HG02943 (cell line): ENCODE results near the gene SEC11C.
"Not testable (repeated sequence)": the region's sequence is repeated elsewhere in the genome, so short reads cannot be mapped to it uniquely, and the experiment has no call there.

ENCODE experiments used
- ATAC-seq: cut with Tn5 transposase; IDR thresholded peaks from one replicate; pipeline ENCODE4 v1.9.1; 2021; ENCODE audit warnings: mild to moderate bottlenecking, low read depth, moderate library complexity; ENCODE audit not compliant: unreplicated experiment

The SEC11C gene

GRCh38 chr18:59139615-59140301 lies at the start of gene SEC11C:
Gene SEC11C, plus strand, starts transcription at chr18:59139884. Its CDS starts 65 bp downstream, at chr18:59139949.
- peak; percentile 87 for ATAC-seq

DNA sequence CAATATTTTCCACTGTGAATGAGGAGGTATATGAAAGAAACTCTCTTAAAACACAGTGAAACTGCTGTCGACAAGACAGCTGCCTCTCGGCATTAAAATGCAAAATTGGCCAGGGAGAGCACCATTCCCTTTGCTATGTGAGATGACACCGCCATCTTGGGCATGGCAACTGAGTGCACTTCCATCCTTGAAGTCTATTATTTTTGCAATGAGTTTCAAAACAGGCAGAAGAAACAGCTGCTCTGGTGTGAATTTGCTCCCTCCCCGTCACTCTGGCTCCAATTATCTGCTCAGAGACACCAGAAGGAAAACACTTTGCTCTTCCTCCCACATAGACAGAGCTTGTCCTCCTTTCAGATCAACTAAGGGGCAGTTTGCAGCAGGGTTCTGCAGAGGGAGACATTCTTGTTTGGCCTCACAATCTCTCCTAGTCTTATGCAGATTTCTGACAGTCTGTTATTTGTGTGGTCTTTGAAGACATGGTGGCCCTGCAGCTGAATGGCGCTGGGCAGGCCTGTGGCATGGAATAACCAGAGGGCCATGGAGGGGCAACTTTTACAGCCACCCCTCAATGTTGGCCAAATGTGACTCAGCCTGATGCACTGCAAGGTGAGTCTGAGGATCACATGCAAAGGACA lies 48.6 kb upstream of the SEC11C start:
- ATAC-seq = no peak

GRCh38 chr18:59093668-59094067 lies 46.0 kb upstream of the SEC11C start:
- no peak for ATAC-seq

- no peak for ATAC-seq
These were observed 45.1 kb upstream of the SEC11C start for GRCh38 chr18:59094569-59094968.

GRCh38 chr18:59096098-59096789 lies 43.4 kb upstream of the SEC11C start:
- no peak for ATAC-seq

- no peak for ATAC-seq
These were observed 37.8 kb upstream of the SEC11C start for GRCh38 chr18:59101830-59102414.

DNA sequence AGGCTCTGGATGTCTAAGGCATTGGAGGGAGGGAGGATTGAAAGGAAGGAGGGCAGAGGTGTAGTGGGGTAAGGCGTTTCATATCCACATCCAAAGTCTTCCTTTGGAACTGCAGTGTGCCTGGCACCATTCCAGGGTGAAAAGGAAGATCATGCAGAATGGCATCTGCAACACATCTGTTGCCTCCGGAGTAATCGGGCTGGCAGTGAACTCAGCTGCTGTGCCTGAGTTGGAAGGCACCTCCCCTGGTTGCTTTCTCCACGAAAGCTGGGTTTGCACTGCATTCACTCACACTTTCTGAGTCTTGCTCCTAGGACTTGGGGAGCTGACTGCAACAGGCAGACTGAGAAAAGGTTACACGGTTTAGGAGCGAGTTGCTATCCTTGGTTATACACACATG lies 30.3 kb upstream of the SEC11C start:
- ATAC-seq = no peak

DNA sequence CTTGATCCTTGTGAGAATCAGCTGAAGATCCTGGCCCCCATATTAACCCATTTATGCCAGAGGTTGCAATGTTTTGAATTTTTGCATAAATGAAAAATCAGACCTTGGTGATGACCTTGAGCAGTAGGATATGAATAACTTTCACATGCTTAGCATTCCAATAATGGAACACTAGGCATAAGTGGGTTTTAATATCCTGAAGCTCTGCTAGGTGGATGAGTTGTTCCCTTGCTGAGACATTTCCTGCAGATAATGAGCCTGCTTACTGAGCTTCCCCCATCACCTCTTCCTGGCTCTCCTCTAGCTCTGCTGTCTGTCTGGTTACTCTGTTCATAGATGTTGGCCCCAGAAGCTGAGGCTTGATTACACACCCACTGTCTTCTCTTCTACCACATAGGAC lies 25.5 kb upstream of the SEC11C start:
- ATAC-seq = no peak

GRCh38 chr18:59123588-59124369 lies 15.9 kb upstream of the SEC11C start:
- no peak for ATAC-seq

DNA sequence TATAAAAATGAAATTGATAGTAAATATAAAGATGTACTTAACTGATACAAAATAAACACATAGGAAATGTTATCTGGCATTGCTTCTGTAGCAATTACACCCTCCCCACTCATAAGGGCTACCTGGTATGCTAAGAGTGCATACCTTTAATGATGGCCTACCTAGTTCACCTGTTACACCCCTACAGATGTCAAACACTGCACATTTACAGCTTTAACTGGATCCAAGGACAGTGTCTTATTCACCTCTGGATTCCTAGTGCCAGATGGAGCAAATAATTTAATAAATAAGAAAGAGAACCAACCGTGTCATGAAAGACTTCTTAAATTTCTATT lies 15.3 kb upstream of the SEC11C start:
- no peak for ATAC-seq

GRCh38 chr18:59127047-59127446 lies 12.6 kb upstream of the SEC11C start:
- no peak for ATAC-seq

DNA sequence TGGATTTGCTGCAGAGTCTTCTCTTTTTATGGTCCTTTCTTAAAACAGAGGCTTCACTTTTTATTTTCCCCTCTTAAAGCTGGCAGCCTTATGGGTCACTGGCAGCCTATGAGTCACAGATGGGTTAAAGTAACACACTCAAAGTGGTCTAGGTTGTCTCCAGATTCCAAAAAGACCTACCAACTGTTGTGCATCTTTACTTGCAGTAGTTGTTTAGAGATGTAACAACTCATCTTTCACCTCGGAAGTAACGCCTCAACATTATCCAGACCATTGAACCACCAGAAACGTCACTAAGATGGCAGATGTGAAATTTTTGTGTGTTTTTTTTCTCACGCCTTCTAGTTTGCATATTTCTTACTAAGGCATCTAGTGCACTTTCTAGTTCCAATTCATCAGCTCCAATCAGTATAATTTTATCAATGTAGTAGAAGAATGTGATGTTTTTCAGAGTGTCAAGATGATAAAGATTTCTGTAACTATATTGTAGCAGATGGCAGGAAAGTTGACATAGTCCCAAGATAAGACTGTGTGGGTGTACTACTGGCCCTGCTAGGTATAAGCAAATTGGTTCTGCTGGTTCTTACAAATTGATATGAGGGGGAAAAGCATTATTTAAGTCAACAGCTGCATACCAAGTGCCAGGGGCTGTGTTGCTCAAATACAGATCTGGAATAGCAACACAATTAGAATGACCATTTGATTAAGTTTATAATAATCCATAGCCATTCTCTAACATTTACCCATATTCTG lies 9.6 kb upstream of the SEC11C start:
- ATAC-seq = no peak

DNA sequence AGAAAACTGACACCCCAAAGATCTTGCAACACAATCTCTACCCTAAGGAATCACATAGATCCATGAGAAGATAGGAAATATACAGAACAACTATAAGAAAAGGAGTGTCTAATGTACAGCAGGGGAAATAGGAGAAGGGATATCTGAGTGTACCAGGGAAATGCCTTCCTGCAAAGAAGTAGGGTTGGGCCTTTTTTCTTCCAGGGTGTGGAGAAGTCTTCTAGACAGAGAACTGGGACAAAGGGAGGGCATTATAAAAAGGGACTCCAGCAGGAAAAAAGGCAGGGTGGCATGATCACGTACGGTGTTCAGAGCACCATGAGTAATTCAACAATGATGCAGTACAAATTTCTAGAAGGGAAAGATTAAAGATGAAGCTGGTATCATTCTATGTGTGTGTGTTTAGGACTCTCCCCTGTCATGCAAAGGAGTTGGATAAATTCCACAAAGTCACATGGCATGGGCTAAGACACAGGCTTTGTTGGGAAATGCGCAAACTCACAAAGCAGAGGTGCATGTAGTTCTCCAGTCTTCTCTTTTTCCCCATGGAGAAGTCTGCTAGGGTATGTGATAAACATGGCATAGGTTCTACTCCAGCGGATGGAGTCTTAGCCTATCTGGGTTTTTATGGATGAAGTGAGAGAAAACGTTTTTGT lies 6.7 kb upstream of the SEC11C start:
- no peak for ATAC-seq

DNA sequence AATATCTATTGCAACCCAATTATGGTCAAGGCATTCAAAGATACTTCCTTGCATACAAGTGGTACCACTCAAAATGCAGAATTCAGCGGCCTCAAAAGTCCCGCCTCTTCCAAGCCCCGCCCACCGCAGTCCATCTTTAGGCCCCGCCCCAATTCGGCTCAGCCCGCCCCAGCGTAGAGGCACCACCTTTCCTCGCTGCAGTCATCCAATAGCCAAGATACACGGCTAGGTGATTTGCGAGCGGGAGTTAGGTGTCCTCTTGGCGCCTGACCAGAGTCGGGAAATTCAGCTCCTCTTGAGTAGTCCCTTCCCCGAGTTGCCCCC lies 431 bp upstream of the SEC11C start:
- peak; percentile 79 for ATAC-seq

GRCh38 chr18:59140302-59140885 lies 710 bp downstream of the SEC11C start:
- ATAC-seq = peak; percentile 3

DNA sequence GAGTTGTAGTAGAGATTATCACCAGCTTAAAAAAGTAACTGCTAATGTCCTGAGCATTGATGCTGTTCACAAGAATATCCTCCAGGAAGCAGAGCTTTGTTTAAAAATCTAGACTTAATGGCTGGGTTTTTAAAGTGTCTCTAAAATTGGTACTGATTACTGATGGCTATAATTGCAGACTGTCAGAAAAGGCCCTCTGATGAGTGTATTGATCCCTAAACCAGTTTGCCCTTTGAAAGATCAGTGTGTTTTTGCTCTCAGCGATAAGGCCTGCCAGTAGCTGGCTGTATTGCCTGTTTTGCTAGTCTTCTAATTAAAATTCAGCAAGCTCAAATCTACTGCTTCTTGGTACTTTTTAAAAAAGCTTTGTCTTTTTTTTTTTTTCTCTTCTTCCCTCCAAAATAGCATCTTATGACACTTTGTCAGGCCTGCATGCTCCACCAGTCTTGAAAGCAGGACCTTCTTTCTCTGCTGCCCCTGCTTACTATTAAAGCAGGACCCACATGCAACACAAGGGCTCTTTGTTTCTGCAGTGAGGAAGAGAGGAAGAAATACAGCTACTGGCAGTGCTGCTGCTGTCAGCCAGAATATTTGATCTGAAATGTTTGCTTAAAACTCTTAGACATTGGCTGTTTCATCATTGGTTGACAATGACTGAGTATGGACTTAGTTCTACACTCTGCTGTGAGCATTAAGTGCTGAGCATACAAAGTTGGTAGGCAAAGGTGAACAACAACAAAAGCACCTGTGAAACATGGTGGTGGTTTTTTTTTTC lies 1.8 kb downstream of the SEC11C start:
- ATAC-seq = no peak

GRCh38 chr18:59142274-59142673 lies 2.6 kb downstream of the SEC11C start:
- no peak for ATAC-seq

DNA sequence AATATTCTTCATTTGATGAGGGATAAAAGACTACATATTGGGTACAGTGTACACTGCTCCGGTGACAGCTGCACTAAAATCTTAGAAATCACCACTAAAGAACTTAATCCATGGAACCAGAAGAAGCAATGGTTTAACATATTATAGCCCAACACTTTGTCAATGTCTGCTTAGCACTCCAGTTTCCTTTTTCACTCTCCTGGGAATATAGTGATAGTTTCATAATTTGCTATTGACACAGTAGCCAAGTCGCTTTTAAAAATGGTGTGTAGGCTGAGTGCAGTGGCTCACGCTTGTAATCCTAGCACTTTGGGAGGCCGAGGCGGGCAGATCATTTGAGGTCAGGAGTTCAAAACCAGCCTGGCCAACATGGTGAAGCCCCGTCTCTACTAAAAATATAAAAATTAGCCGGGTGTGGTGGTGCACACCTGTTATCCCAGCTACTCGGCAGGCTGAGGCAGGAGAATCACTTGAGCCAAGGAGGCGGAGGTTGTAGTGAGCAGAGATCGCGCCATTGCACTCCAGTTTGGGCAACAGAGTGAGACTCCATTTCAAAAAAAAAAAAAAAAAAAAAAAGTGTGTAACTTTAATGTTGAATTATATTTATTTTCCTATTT lies 3.2 kb downstream of the SEC11C start:
- not testable (repeated sequence) for ATAC-seq
